Measurements from ENCODE around the gene TMPRSS13. TPM values are rescaled to one million over a fixed set of nuclear protein-coding genes. Genes with fewer than 3 reads are reported as not detected.

The TMPRSS13 gene
- total RNA-seq, 1 donor from 2014 or later = 0.39 TPM

GRCh38 chr11:117931331-117931950, 2.2 kb upstream of the TMPRSS13 start:
- DNase-seq (ENCODE audit: low spot score) = peak; percentile 57

- DNase-seq (ENCODE audit: low spot score) = peak; percentile 87
Observed at GRCh38 chr11:117930668-117931330, 1.6 kb upstream of the TMPRSS13 start.

- no peak for DNase-seq (ENCODE audit: low spot score)
Observed at GRCh38 chr11:117929916-117930570, 841 bp upstream of the TMPRSS13 start.

- no peak for DNase-seq (ENCODE audit: low spot score)
Observed at GRCh38 chr11:117928446-117929141, 608 bp downstream of the TMPRSS13 start.

- DNase-seq (ENCODE audit: low spot score) = peak; percentile 24
Observed at GRCh38 chr11:117927926-117928325, 1.3 kb downstream of the TMPRSS13 start.

- DNase-seq (ENCODE audit: low spot score) = peak; percentile 41
Observed at GRCh38 chr11:117926166-117926565, 3.0 kb downstream of the TMPRSS13 start.

GRCh38 chr11:117925198-117925925, 3.8 kb downstream of the TMPRSS13 start:
- DNase-seq (ENCODE audit: low spot score) = peak; percentile 59

- no peak for DNase-seq (ENCODE audit: low spot score)
Observed at GRCh38 chr11:117924631-117925170, 4.5 kb downstream of the TMPRSS13 start.

- peak; percentile 43 for DNase-seq (ENCODE audit: low spot score)
Observed at GRCh38 chr11:117923773-117924172, 5.4 kb downstream of the TMPRSS13 start.

GRCh38 chr11:117923275-117923674, 5.9 kb downstream of the TMPRSS13 start:
- DNase-seq (ENCODE audit: low spot score) = peak; percentile 67

- no peak for DNase-seq (ENCODE audit: low spot score)
Observed at GRCh38 chr11:117921893-117922292, 7.3 kb downstream of the TMPRSS13 start.

- DNase-seq (ENCODE audit: low spot score) = peak; percentile 69
Observed at GRCh38 chr11:117921456-117921855, 7.7 kb downstream of the TMPRSS13 start.

- peak; percentile 60 for DNase-seq (ENCODE audit: low spot score)
Observed at GRCh38 chr11:117919781-117920221, 9.4 kb downstream of the TMPRSS13 start.

- peak; percentile 59 for DNase-seq (ENCODE audit: low spot score)
Observed at GRCh38 chr11:117919341-117919740, 9.9 kb downstream of the TMPRSS13 start.

- peak; percentile 78 for DNase-seq (ENCODE audit: low spot score)
Observed at GRCh38 chr11:117918366-117919255, 10.6 kb downstream of the TMPRSS13 start.

- peak; percentile 57 for DNase-seq (ENCODE audit: low spot score)
Observed at GRCh38 chr11:117917591-117918151, 11.5 kb downstream of the TMPRSS13 start.

- peak; percentile 62 for DNase-seq (ENCODE audit: low spot score)
Observed at GRCh38 chr11:117916956-117917355, 12.2 kb downstream of the TMPRSS13 start.

- DNase-seq (ENCODE audit: low spot score) = peak; percentile 78
Observed at GRCh38 chr11:117915672-117916235, 13.4 kb downstream of the TMPRSS13 start.
